Measurements from ENCODE around the gene CLDN7.
A peak's percentile ranks its signal among the peaks of the same experiment; 100 is the strongest.

Gene CLDN7

GRCh38 chr17:7235693-7236665 lies 26.3 kb downstream of the CLDN7 start:
- DNase-seq, result no peak

- peak; percentile 90 for DNase-seq
These were observed 28.0 kb downstream of the CLDN7 start, which contains the start of gene DVL2 for GRCh38 chr17:7234083-7234951. Gene DVL2 (minus strand): TSS chr17:7234517. CDS start chr17:7234262, 255 bp downstream.

GRCh38 chr17:7233701-7234082 lies 28.6 kb downstream of the CLDN7 start:
- DNase-seq, result no peak

GRCh38 chr17:7232114-7232513 lies 30.2 kb downstream of the CLDN7 start:
- DNase-seq, result no peak

- DNase-seq, result no peak
These were observed 32.8 kb downstream of the CLDN7 start for GRCh38 chr17:7229504-7229903.

- no peak for DNase-seq
These were observed 33.4 kb downstream of the CLDN7 start for GRCh38 chr17:7228920-7229319.

- DNase-seq, result no peak
These were observed 35.3 kb downstream of the CLDN7 start for GRCh38 chr17:7226721-7227710.

- no peak for DNase-seq
These were observed 36.5 kb downstream of the CLDN7 start for GRCh38 chr17:7225711-7226331.

GRCh38 chr17:7224661-7225111 lies 37.6 kb downstream of the CLDN7 start:
- DNase-seq, result no peak

GRCh38 chr17:7224110-7224509 lies 38.2 kb downstream of the CLDN7 start:
- DNase-seq, result no peak

- no peak for DNase-seq
These were observed 38.9 kb downstream of the CLDN7 start for GRCh38 chr17:7223375-7223774.

- no peak for DNase-seq
These were observed 39.3 kb downstream of the CLDN7 start for GRCh38 chr17:7222972-7223292.

GRCh38 chr17:7222093-7222971 lies 39.9 kb downstream of the CLDN7 start:
- DNase-seq, result no peak

GRCh38 chr17:7221278-7222092 lies 40.8 kb downstream of the CLDN7 start:
- DNase-seq, result no peak

- peak; percentile 56 for DNase-seq
These were observed 41.5 kb downstream of the CLDN7 start for GRCh38 chr17:7220593-7221277.

GRCh38 chr17:7219812-7220592 lies 42.3 kb downstream of the CLDN7 start, which contains the start of the genes ACADVL and DLG4:
Gene ACADVL (plus strand): TSS chr17:7219938. CDS start chr17:7219985, 47 bp downstream.
Gene DLG4 (minus strand): TSS chr17:7219836.
- peak; percentile 71 for DNase-seq

GRCh38 chr17:7219229-7219811 lies 43.0 kb downstream of the CLDN7 start:
- DNase-seq, result no peak

GRCh38 chr17:7218758-7219157 lies 43.5 kb downstream of the CLDN7 start:
- DNase-seq, result no peak
